ENCODE data around the gene KLHL40. TPM values are rescaled to one million over a fixed set of nuclear protein-coding genes. Genes with fewer than 3 reads are reported as not detected.
A peak's percentile ranks its signal among the peaks of the same experiment; 100 is the strongest.

Gene KLHL40
- total and polyA plus RNA-seq, 2 donors (not counting 3 experiments of a cell fraction or from before 2014, with no cell fraction given) = not detected

- no peaks in the 10 kb centered on the region for H3K9me3 ChIP-seq (replicated peaks; ENCODE audit: control insufficient read depth, insufficient read depth, low read length)
- intact Hi-C loops (cut with micrococcal nuclease) (no loop called here), dilution Hi-C loops (cut with MboI; ENCODE audit: extremely low pct_ligation_motif_present, low sequenced_read_pairs) (no loop called here)
- no peak overlapping the region for H3K27ac ChIP-seq (ENCODE audit: insufficient read depth, low read depth, low read length)
- ChIA-PET POLR2A (no interaction called here), CTCF (interaction anchor here (0.6 kb wide), 1 partner anchor 95 kb away, joined by 3 read pairs; no protein-coding TSS in a partner anchor)
- H3K79me2 ChIP-seq (ENCODE audit: control insufficient read depth, insufficient read depth, low read length) = no peaks in the 10 kb centered on the region
- H2AFZ ChIP-seq (ENCODE audit: low read depth, low read length) = no peak overlapping the region
- H3K4me3 ChIP-seq (replicated peaks in 1 of 3; ENCODE audit: insufficient read depth in 1 of 3, low read depth in 1 of 3, low read length in 3 of 3) = no peak overlapping the region
- no peak for DNase-seq (ENCODE audit: low read depth, low spot score)
- no peaks in the 10 kb centered on the region for H3K4me1 ChIP-seq (ENCODE audit: control insufficient read depth, extremely low read depth, insufficient read depth, low read length)
- no peak overlapping the region for H3K9ac ChIP-seq (replicated peaks; ENCODE audit: extremely low read depth, insufficient read depth, low read length)
- no peak overlapping the region for H3K4me2 ChIP-seq (ENCODE audit: insufficient read depth, low read length)
- H3K27me3 ChIP-seq (ENCODE audit: control insufficient read depth in 2 of 2, insufficient read depth in 2 of 2, low read length in 2 of 2) = no peaks in the 10 kb centered on the region
- no peaks in the 10 kb centered on the region for H3K9me1 ChIP-seq (replicated peaks; ENCODE audit: control insufficient read depth, extremely low read depth, insufficient read depth, low read length)
- no TSS peak for BruUV-seq (replicated peaks)
- H3K36me3 ChIP-seq (ENCODE audit: control insufficient read depth in 2 of 2, extremely low read depth in 1 of 2, insufficient read depth in 2 of 2, low read length in 2 of 2) = peaks cover 0 to 2% of the 10 kb centered on the region in 2 experiments
- no peaks in the 10 kb centered on the region for H4K20me1 ChIP-seq (replicated peaks; ENCODE audit: control insufficient read depth, extremely low read depth, insufficient read depth, low read length)
- no peak for FAIRE-seq
- TF ChIP-seq FOS (IDR thresholded peaks at IDR 0.05; ENCODE audit: borderline replicate concordance, insufficient read depth, low read length) (no peak), POLR2AphosphoS5 (IDR thresholded peaks at IDR 0.05; ENCODE audit: insufficient read depth, low read depth, low read length) (peak; percentile 26)
Observed at GRCh38 chr3:42666577-42666998, 18.7 kb upstream of the KLHL40 start.

GRCh38 chr3:42667096-42667522 lies 18.2 kb upstream of the KLHL40 start:
- ChIA-PET CTCF (interaction anchor here (0.6 kb wide), 1 partner anchor 95 kb away, joined by 3 read pairs; no protein-coding TSS in a partner anchor), POLR2A (no interaction called here)
- peaks cover 0 to 2% of the 10 kb centered on the region in 2 experiments for H3K36me3 ChIP-seq (ENCODE audit: control insufficient read depth in 2 of 2, extremely low read depth in 1 of 2, insufficient read depth in 2 of 2, low read length in 2 of 2)
- H3K4me1 ChIP-seq (ENCODE audit: control insufficient read depth, extremely low read depth, insufficient read depth, low read length) = no peaks in the 10 kb centered on the region
- H2AFZ ChIP-seq (ENCODE audit: low read depth, low read length) = no peak overlapping the region
- FAIRE-seq (no peak), DNase-seq (ENCODE audit: low read depth, low spot score) (no peak)
- intact Hi-C loops (cut with micrococcal nuclease) (no loop called here), dilution Hi-C loops (cut with MboI; ENCODE audit: extremely low pct_ligation_motif_present, low sequenced_read_pairs) (no loop called here)
- no peak overlapping the region for H3K4me3 ChIP-seq (replicated peaks in 1 of 3; ENCODE audit: insufficient read depth in 1 of 3, low read depth in 1 of 3, low read length in 3 of 3)
- H3K9ac ChIP-seq (replicated peaks; ENCODE audit: extremely low read depth, insufficient read depth, low read length) = no peak overlapping the region
- H3K79me2 ChIP-seq (ENCODE audit: control insufficient read depth, insufficient read depth, low read length) = no peaks in the 10 kb centered on the region
- peak; percentile 6 for TF ChIP-seq POLR2AphosphoS5 (IDR thresholded peaks at IDR 0.05; ENCODE audit: insufficient read depth, low read depth, low read length)
- no peak for TF ChIP-seq MYC (IDR thresholded peaks at IDR 0.05; ENCODE audit: low read depth, low read length)
- BruUV-seq (replicated peaks) = no TSS peak
- no peak overlapping the region for H3K27ac ChIP-seq (ENCODE audit: insufficient read depth, low read depth, low read length)
- no peaks in the 10 kb centered on the region for H4K20me1 ChIP-seq (replicated peaks; ENCODE audit: control insufficient read depth, extremely low read depth, insufficient read depth, low read length)
- H3K27me3 ChIP-seq (ENCODE audit: control insufficient read depth in 2 of 2, insufficient read depth in 2 of 2, low read length in 2 of 2) = no peaks in the 10 kb centered on the region
- no peaks in the 10 kb centered on the region for H3K9me1 ChIP-seq (replicated peaks; ENCODE audit: control insufficient read depth, extremely low read depth, insufficient read depth, low read length)
- no peak overlapping the region for H3K4me2 ChIP-seq (ENCODE audit: insufficient read depth, low read length)
- H3K9me3 ChIP-seq (replicated peaks; ENCODE audit: control insufficient read depth, insufficient read depth, low read length) = no peaks in the 10 kb centered on the region
